CD4-positive, CD25-positive, alpha-beta regulatory T cell (primary cell): Measurements from ENCODE around the gene TTL. TPM values are rescaled to one million over a fixed set of nuclear protein-coding genes. Genes with fewer than 3 reads are reported as not detected.
"Not testable (repeated sequence)": the region's sequence is repeated elsewhere in the genome, so short reads cannot be mapped to it uniquely, and the experiment has no call there.

ENCODE experiments used
- ATAC-seq, 2 donors: fragments of 150-1000 bp; cut with Tn5 transposase; one replicate each; pipeline ENCODE4 v1.10.0; 2021; ENCODE audit warnings: low read depth in 2 of 2, moderate number of reproducible peaks in 2 of 2, moderate library complexity in 1 of 2
- DNase-seq, 3 donors: peaks; one replicate each; pipeline versions ENCODE4 v3.0.0 to v3.0.0-alpha.2; 2012 to 2022; ENCODE audit warnings: mixed read lengths in 1 of 3
- H3K27ac ChIP-seq: one replicate; pipeline ENCODE4 v1.7.0; 2013; ENCODE audit warnings: mild to moderate bottlenecking, low read length; ENCODE audit not compliant: insufficient read depth, poor library complexity, severe bottlenecking
- H3K27me3 ChIP-seq: one replicate; pipeline ENCODE4 v1.7.0; 2013; ENCODE audit warnings: low read length; ENCODE audit not compliant: control insufficient read depth, insufficient read depth
- H3K36me3 ChIP-seq: one replicate; pipeline ENCODE4 v1.7.0; 2013; ENCODE audit warnings: mild to moderate bottlenecking, low read length, moderate library complexity; ENCODE audit not compliant: control insufficient read depth, insufficient read depth
- H3K4me1 ChIP-seq: 2 replicates; pipeline ENCODE4 v1.7.0; 2013; ENCODE audit warnings: mild to moderate bottlenecking, low read length; ENCODE audit not compliant: insufficient read depth, control insufficient read depth, poor library complexity, severe bottlenecking
- H3K4me3 ChIP-seq: one replicate; pipeline ENCODE4 v1.7.0; 2013; ENCODE audit warnings: low read depth, mild to moderate bottlenecking, low read length, moderate library complexity
- H3K9me3 ChIP-seq, 2 experiments: 1 replicate in 1 of 2; 2 replicates in 1 of 2; pipeline ENCODE4 v1.7.0; 2013; ENCODE audit warnings: low read length in 2 of 2, mild to moderate bottlenecking in 1 of 2, moderate library complexity in 1 of 2; ENCODE audit not compliant: control insufficient read depth in 2 of 2
- H3K27ac Mint-ChIP-seq, 3 donors: one replicate each; pipeline ENCODE4 v1.8.0; 2020 to 2022; ENCODE audit warnings: mild to moderate bottlenecking in 3 of 3, mixed read lengths in 3 of 3, moderate library complexity in 2 of 3
- H3K27me3 Mint-ChIP-seq: one replicate; pipeline ENCODE4 v1.8.0; 2022; ENCODE audit warnings: mild to moderate bottlenecking, mixed read lengths
- H3K36me3 Mint-ChIP-seq: one replicate; pipeline ENCODE4 v1.8.0; 2020; ENCODE audit warnings: mixed read lengths
- H3K4me1 Mint-ChIP-seq, 4 donors: one replicate each; pipeline ENCODE4 v1.8.0; 2020 to 2022; ENCODE audit warnings: mixed read lengths in 4 of 4, mild to moderate bottlenecking in 1 of 4
- H3K4me3 Mint-ChIP-seq, 4 donors: one replicate each; pipeline ENCODE4 v1.8.0; 2020 to 2022; ENCODE audit warnings: mild to moderate bottlenecking in 4 of 4, mixed read lengths in 4 of 4, moderate library complexity in 3 of 4
- H3K9me3 Mint-ChIP-seq, 7 donors: one replicate each; pipeline ENCODE4 v1.8.0; 2020 to 2022; ENCODE audit warnings: mixed read lengths in 7 of 7, mild to moderate bottlenecking in 3 of 7, moderate library complexity in 2 of 7
- polyA plus RNA-seq, 4 donors: library from polyadenylated mRNA; unstranded; fragments of 300-500 nt; fragmentation: Illumina TruSeq; gene quantifications; one replicate each; pipeline ENCODE4 v1.2.3, GENCODE V29; 2021
- total RNA-seq: library from RNA; stranded (reverse); gene quantifications from one replicate; pipeline ENCODE4 v1.2.3, GENCODE V29; 2022

TTL gene
- total and polyA plus RNA-seq, 5 donors from 2014 or later: 2.0 to 32.5 (median 6.1) TPM

- H3K27ac Mint-ChIP-seq, H3K4me3 Mint-ChIP-seq, H3K36me3 ChIP-seq, H3K4me1 ChIP-seq, H3K4me3 ChIP-seq, H3K27ac ChIP-seq, DNase-seq, ATAC-seq, H3K9me3 Mint-ChIP-seq, H3K9me3 ChIP-seq, H3K36me3 Mint-ChIP-seq, H3K27me3 ChIP-seq: not testable (repeated sequence)
- Mint-ChIP-seq H3K27me3 (peaks cover 36% of the 10 kb centered on the region), H3K4me1 (peaks cover 8 to 20% (median 15%) of the 10 kb centered on the region in 4 donors)
Measured at GRCh38 chr2:112435716-112436431, 46.1 kb upstream of the TTL start.

DNA sequence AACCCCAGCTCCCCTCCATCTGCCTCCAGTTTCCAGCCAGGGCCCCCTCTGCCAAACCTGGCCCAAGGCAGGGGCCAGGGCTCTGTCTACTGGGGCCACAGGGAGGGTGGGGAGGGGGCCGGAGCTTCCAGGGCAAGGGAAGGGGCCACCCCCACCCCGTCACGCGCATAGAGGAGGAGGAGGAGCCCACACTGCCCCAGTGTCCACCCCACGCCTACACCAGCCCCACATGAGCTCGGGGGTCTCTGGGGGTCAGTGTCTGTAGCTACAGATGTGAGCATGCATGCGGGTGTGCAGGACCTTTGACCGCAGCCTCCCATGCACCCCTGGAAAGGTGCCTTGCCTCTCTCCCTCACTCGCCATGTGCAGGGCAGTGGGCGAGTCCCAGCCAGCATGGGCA lies 45.0 kb upstream of the TTL start:
- H3K27ac Mint-ChIP-seq, H3K27ac ChIP-seq, H3K27me3 ChIP-seq, H3K4me3 ChIP-seq, H3K4me1 ChIP-seq, H3K4me3 Mint-ChIP-seq, DNase-seq, ATAC-seq, H3K9me3 Mint-ChIP-seq, H3K36me3 Mint-ChIP-seq, H3K36me3 ChIP-seq, H3K9me3 ChIP-seq: not testable (repeated sequence)
- Mint-ChIP-seq H3K4me1 (peaks cover 3 to 15% (median 11%) of the 10 kb centered on the region in 4 donors), H3K27me3 (peaks cover 41% of the 10 kb centered on the region)

DNA sequence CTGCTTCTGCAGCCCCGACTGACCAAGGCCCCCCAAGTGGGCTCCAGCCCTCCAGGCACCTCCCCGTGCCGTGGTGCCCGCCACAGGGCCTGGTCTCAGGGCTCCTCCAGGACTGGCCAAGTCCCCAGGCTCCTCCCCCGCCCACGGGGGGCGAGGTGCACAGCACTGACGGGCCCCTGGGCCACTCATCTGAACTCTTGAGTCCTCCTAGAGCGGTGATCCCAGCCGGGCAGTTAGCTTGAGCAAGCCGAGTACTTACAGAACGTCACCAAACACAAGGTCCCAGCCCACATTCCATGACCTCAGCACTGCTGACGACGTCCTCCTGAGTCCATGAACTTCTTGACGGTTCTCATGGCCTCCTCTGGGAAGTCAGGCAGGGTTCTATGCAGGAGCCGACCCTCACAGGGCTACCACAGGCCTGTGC lies 44.5 kb upstream of the TTL start:
- not testable (repeated sequence) for H3K27ac ChIP-seq, H3K4me3 ChIP-seq, H3K9me3 Mint-ChIP-seq, ATAC-seq, H3K4me1 ChIP-seq, H3K27me3 ChIP-seq, H3K27ac Mint-ChIP-seq, H3K9me3 ChIP-seq, DNase-seq, H3K36me3 Mint-ChIP-seq, H3K36me3 ChIP-seq
- Mint-ChIP-seq H3K4me1 (peaks cover 2 to 15% (median 8%) of the 10 kb centered on the region in 4 donors), H3K27me3 (peaks cover 45% of the 10 kb centered on the region), H3K4me3 (peak overlapping the region in 1 of 4 donors; percentile 83)

DNA sequence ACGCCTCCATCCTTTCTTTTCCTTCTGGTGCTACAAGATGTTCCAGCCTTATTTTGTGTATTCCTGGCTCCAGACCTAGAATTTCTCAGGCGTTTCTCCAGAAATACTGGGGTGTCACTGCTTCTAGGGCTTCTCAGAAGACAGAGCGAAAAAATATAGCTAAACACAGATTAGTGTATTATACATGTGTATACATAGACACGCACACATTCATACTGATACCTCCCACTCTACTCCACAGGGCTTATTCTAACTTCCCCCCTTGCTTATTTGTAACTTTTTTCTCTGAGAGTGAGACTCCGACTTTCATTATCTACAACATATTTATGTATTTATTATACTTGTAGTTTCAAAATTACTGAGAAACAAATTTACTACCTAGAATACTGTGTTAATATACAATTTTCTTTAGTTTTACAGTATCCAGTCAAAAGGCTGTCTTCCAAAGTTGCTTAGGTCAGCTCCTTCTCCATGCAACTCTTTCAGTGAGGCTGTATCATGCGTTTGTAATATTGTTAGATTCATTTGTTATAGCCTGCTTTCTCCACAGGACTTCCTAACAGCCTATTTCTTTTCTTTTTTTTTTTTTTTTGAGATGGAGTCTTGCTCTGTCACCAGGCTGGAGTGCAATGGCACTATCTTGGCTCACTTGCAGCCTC lies 43.2 kb upstream of the TTL start:
- not testable (repeated sequence) for H3K27ac ChIP-seq, H3K4me1 ChIP-seq, H3K27me3 ChIP-seq, H3K36me3 ChIP-seq, ATAC-seq, H3K36me3 Mint-ChIP-seq, H3K4me3 ChIP-seq, DNase-seq, H3K9me3 Mint-ChIP-seq, H3K27ac Mint-ChIP-seq, H3K9me3 ChIP-seq
- Mint-ChIP-seq H3K27me3 (peaks cover 49% of the 10 kb centered on the region), H3K4me1 (peaks cover 0 to 10% (median 4%) of the 10 kb centered on the region in 4 donors), H3K4me3 (peak overlapping the region in 2 of 4 donors; percentile 22 to 51)

- not testable (repeated sequence) for H3K4me1 ChIP-seq, H3K4me1 Mint-ChIP-seq, H3K36me3 Mint-ChIP-seq, H3K36me3 ChIP-seq, H3K9me3 Mint-ChIP-seq, H3K4me3 ChIP-seq, H3K27me3 ChIP-seq, H3K27ac ChIP-seq, H3K27ac Mint-ChIP-seq, DNase-seq, H3K9me3 ChIP-seq, ATAC-seq, H3K4me3 Mint-ChIP-seq
- H3K27me3 Mint-ChIP-seq: peaks cover 32% of the 10 kb centered on the region
Measured at GRCh38 chr2:112444256-112444655, 37.7 kb upstream of the TTL start.

DNA sequence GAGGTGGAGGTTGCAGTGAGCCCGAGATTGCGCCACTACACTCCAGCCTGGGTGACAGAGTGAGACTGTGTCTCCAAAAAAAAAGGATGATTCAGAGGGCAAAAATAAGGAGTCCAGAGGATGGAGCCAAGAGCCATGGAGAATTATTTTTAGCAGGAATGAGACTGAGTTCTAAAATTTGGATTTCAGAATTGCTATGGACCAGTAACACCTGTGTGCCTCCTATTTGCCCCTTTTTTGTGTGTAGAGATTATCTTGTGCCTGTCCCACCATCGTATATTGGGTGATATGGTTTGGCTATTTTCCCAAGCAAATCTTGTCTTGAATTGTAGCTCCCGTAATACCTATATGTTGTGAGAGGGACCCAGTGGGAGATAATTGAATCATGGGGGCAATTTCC lies 32.1 kb upstream of the TTL start:
- Histone ChIP-seq H3K27me3 (no peaks in the 10 kb centered on the region), H3K4me1 (no peaks in the 10 kb centered on the region), H3K27ac (no peak overlapping the region), H3K36me3 (no peaks in the 10 kb centered on the region), H3K4me3 (no peak overlapping the region), H3K9me3 (no peaks in the 10 kb centered on the region)
- H3K4me3 Mint-ChIP-seq: no peak overlapping the region
- H3K36me3 Mint-ChIP-seq: no peaks in the 10 kb centered on the region
- no peaks in the 10 kb centered on the region for H3K27me3 Mint-ChIP-seq
- H3K9me3 Mint-ChIP-seq: peaks cover 0 to 5% (median 0%) of the 10 kb centered on the region in 7 donors
- ATAC-seq: no peak
- no peaks in the 10 kb centered on the region for H3K4me1 Mint-ChIP-seq
- no peak overlapping the region for H3K27ac Mint-ChIP-seq
- DNase-seq: no peak

- H3K4me3 ChIP-seq: no peak overlapping the region
- H3K36me3 Mint-ChIP-seq: no peaks in the 10 kb centered on the region
- peaks cover 0 to 5% (median 0%) of the 10 kb centered on the region in 7 donors for H3K9me3 Mint-ChIP-seq
- H3K27me3 Mint-ChIP-seq: peaks cover 4% of the 10 kb centered on the region
- H3K36me3 ChIP-seq: no peaks in the 10 kb centered on the region
- H3K4me1 Mint-ChIP-seq: no peaks in the 10 kb centered on the region
- no peak overlapping the region for H3K27ac Mint-ChIP-seq
- H3K4me3 Mint-ChIP-seq: no peak overlapping the region
- H3K27me3 ChIP-seq: no peaks in the 10 kb centered on the region
- H3K9me3 ChIP-seq: no peaks in the 10 kb centered on the region
- DNase-seq (no peak), ATAC-seq (no peak)
- no peak overlapping the region for H3K27ac ChIP-seq
- H3K4me1 ChIP-seq: no peaks in the 10 kb centered on the region
Measured at GRCh38 chr2:112451317-112451716, 30.6 kb upstream of the TTL start.

GRCh38 chr2:112454586-112454985 lies 27.4 kb upstream of the TTL start:
- Histone ChIP-seq H3K27ac (no peak overlapping the region), H3K27me3 (no peaks in the 10 kb centered on the region), H3K4me3 (no peak overlapping the region), H3K9me3 (no peaks in the 10 kb centered on the region), H3K4me1 (no peaks in the 10 kb centered on the region), H3K36me3 (no peaks in the 10 kb centered on the region)
- Mint-ChIP-seq H3K4me3 (no peak overlapping the region), H3K9me3 (peaks cover 0 to 5% (median 0%) of the 10 kb centered on the region in 7 donors), H3K27me3 (peaks cover 4% of the 10 kb centered on the region), H3K36me3 (no peaks in the 10 kb centered on the region), H3K4me1 (no peaks in the 10 kb centered on the region), H3K27ac (no peak overlapping the region)
- ATAC-seq (no peak), DNase-seq (no peak)
